ENCODE data around the gene HCLS1.

HCLS1 gene

DNA sequence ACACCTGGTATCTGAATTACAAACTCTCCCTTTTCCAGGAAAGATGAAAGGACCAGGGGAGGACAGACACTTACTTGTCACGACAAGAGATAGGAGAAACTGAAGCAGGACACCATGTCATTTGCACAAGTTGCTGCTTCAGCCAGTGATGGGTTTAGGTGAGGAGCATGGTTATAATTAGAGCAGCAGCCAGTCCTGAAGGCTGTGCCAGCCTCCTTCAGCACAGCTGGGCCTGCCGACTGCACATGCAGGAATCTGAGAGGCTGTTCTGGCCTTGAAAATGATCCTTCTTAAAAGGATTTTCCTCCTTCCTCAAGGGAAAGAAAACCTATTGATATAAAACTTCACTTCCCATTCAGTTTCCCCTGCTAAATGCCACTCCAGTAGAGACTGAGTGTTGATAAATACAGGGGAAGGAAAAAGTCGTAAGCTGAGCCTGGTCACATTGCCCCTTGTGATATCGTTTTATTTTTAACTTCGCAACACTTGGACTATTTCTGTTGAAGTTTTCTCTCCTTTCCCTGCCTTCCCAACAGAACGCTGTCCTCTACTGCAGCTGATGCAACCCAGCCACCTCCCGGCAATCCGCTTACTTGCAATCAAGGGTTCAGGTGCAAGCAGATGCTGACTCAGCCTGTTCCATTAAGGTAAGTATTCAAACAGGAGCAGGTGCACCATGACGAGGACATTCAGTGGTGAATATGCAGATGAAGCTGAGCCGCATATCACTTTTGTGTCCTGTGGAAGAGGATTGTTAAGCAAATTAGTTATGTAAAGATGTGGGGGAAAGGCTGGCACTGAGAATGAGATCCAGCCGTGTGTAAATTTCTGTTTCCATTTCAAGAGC lies 67.6 kb downstream of the HCLS1 start, which contains the start of gene FBXO40:
FBXO40 (plus strand) TSS at position 524 of the 847 bp plus-strand sequence. CDS start 27,197 bp downstream, outside the sequence.
- DNase-seq (no peak), ATAC-seq (no peak)
- no peak within 1 kb of the TSS for H3K4me3 Mint-ChIP-seq
- no peaks in the 10 kb centered on the region for H3K4me1 Mint-ChIP-seq
- H3K9me3 Mint-ChIP-seq, result no peaks in the 10 kb centered on the region
- no peaks in the 10 kb centered on the region for H3K27me3 Mint-ChIP-seq
- no peak within 1 kb of the TSS for H3K27ac Mint-ChIP-seq

DNA sequence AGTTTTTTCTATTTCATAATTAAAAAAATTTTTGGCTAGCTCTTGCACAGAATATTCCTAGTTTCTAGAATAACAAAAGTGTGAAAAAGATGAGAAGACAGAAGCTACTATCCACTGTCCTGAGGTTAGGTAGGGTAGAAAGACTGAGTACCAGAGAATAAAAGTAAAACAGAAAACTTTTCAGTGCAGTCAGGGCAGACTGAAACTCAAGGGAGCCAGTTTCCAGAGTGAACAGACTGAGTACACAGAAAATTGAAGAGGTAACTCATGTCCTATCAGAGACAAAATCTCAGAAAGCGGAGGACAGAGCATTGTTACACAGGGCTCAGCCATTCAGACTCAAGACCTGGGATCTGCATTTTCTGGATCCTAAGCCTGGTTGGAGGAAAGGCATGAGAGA lies 76.3 kb downstream of the HCLS1 start:
- no peak for DNase-seq
- Mint-ChIP-seq H3K27ac (no peak overlapping the region), H3K27me3 (peaks cover 25% of the 10 kb centered on the region), H3K4me3 (no peak overlapping the region), H3K4me1 (no peaks in the 10 kb centered on the region), H3K9me3 (no peaks in the 10 kb centered on the region)
- no peak for ATAC-seq

DNA sequence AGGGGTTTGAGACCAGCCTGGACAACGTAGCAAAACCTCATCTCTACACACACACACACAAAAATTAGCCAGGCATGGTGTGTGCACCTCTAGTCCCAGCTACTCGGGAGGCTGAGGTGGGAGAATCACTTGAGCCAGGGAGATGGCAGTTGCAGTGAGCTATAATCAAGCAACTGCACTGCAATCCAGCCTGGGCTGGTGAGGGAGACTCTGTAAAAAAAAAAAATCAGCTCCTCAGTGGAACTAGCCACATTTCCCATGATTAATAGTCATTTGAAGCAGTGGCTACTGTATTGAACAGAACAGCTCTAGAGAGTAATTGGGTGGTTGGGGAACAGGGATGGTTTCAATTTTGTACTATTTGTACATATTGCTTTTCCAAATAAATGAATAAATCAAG lies 79.0 kb downstream of the HCLS1 start:
- no peak overlapping the region for H3K4me3 Mint-ChIP-seq
- H3K27ac Mint-ChIP-seq, result no peak overlapping the region
- H3K4me1 Mint-ChIP-seq, result no peaks in the 10 kb centered on the region
- H3K27me3 Mint-ChIP-seq, result peaks cover 24% of the 10 kb centered on the region
- no peak for DNase-seq
- no peaks in the 10 kb centered on the region for H3K9me3 Mint-ChIP-seq
- no peak for ATAC-seq

Data from stimulated activated naive CD8-positive, alpha-beta T cell treated with anti-CD3 and anti-CD28 coated beads, Interleukin-15, amount 100 ng/mL, for 72 hours (primary cell).